ENCODE data around the gene C9orf72.
A peak's percentile ranks its signal among the peaks of the same experiment; 100 is the strongest.
"Not testable (repeated sequence)": the region's sequence is repeated elsewhere in the genome, so short reads cannot be mapped to it uniquely, and the experiment has no call there.

The C9orf72 gene

GRCh38 chr9:27572918-27573633 is at the start of gene C9orf72:
Gene C9orf72, minus strand, starts transcription at chr9:27573481. Its CDS starts 6,361 bp downstream, at chr9:27567120.
- no peak for FAIRE-seq

- peak; percentile 38 for FAIRE-seq
Observed at GRCh38 chr9:27622693-27623340, 49.5 kb upstream of the C9orf72 start.

GRCh38 chr9:27619743-27620142 is 46.5 kb upstream of the C9orf72 start:
- no peak for FAIRE-seq

GRCh38 chr9:27618066-27618465 is 44.8 kb upstream of the C9orf72 start:
- no peak for FAIRE-seq

- no peak for FAIRE-seq
Observed at GRCh38 chr9:27614551-27614950, 41.3 kb upstream of the C9orf72 start.

GRCh38 chr9:27612036-27612435 is 38.8 kb upstream of the C9orf72 start:
- not testable (repeated sequence) for FAIRE-seq

- no peak for FAIRE-seq
Observed at GRCh38 chr9:27610622-27611021, 37.3 kb upstream of the C9orf72 start.

GRCh38 chr9:27602954-27603353 is 29.7 kb upstream of the C9orf72 start:
- no peak for FAIRE-seq

- FAIRE-seq, result no peak
Observed at GRCh38 chr9:27602142-27602861, 29.0 kb upstream of the C9orf72 start.

GRCh38 chr9:27601396-27601795 is 28.1 kb upstream of the C9orf72 start:
- FAIRE-seq, result no peak

GRCh38 chr9:27600256-27600655 is 27.0 kb upstream of the C9orf72 start:
- FAIRE-seq, result no peak

- FAIRE-seq, result no peak
Observed at GRCh38 chr9:27599870-27600238, 26.6 kb upstream of the C9orf72 start.

- FAIRE-seq, result no peak
Observed at GRCh38 chr9:27599102-27599869, 26.0 kb upstream of the C9orf72 start.

GRCh38 chr9:27595733-27596132 is 22.5 kb upstream of the C9orf72 start:
- FAIRE-seq, result no peak

GRCh38 chr9:27591672-27592071 is 18.4 kb upstream of the C9orf72 start:
- no peak for FAIRE-seq

- no peak for FAIRE-seq
Observed at GRCh38 chr9:27591093-27591492, 17.8 kb upstream of the C9orf72 start.

- FAIRE-seq, result no peak
Observed at GRCh38 chr9:27590651-27591050, 17.4 kb upstream of the C9orf72 start.

GRCh38 chr9:27589462-27589861 is 16.2 kb upstream of the C9orf72 start:
- FAIRE-seq, result no peak

- FAIRE-seq, result no peak
Observed at GRCh38 chr9:27586304-27586703, 13.0 kb upstream of the C9orf72 start.

- no peak for FAIRE-seq
Observed at GRCh38 chr9:27584931-27585330, 11.7 kb upstream of the C9orf72 start.

- no peak for FAIRE-seq
Observed at GRCh38 chr9:27582794-27583193, 9.5 kb upstream of the C9orf72 start.

- no peak for FAIRE-seq
Observed at GRCh38 chr9:27581826-27582225, 8.5 kb upstream of the C9orf72 start.
